CD1c-positive myeloid dendritic cell (primary cell): ENCODE results near the gene KIF25.
"Not testable (repeated sequence)": the region's sequence is repeated elsewhere in the genome, so short reads cannot be mapped to it uniquely, and the experiment has no call there.

Experiments
- DNase-seq: peaks from one replicate; pipeline ENCODE4 v3.0.0-alpha.2; 2016; ENCODE audit errors: extremely low spot score

Gene KIF25

DNA sequence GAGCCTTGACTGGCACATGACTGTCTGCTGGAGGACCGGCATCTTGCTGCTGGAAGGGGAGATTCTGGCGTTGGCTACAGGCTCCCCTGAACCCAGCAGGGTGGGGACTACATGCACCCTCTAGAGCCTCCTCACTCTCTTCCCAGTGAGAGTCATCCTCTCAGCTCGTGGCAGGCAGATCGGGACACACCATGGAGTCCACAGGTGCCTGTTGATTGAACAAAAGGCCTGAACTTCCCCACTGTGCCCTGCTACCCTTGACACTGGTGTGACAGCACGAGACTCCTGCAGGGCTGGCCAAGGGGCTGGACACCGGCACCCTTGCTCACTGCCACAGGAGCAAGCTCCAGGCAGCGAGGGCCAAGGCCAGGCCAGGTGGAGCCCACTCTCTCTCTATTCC, 73.3 kb downstream of the KIF25 start:
- no peak for DNase-seq

DNA sequence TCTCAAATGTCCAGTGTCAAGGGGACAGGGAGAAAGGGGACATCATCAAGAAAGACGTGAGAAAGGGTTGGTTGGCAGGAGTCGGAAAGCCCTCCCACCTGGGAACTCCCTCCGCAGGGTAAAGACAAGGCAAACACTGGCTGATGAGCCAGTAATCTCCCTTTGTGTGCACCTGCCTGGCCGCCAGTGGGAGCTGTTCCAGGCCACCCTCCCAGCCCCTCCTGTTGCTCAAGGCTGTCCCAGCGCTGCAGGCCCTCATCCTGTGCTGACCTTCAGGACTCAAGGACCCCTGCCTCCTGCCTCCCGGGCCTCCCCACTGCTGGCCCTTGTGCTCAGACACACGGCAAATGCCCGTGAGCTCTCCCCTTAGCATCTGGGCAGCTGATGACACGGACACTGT, 74.1 kb downstream of the KIF25 start:
- no peak for DNase-seq

DNA sequence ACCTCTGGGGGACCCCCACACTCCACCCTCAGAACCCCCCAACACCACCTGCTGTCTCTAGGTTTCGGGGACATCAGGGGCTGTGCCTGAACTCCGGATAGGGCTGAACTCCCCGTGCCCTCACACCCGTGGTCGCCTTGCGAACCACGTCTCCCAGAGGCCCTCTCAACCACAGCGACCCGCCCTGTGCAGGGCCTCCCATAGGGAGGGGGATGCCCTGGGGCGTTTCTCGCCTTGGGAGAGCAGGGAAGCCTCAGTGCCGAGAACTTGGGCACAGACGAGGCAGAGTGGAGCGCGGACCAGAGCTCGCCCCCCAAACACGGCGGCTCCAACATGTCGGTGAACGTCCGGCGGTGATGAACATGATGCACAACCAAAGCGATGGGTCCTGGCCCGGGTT, 74.8 kb downstream of the KIF25 start:
- no peak for DNase-seq

DNA sequence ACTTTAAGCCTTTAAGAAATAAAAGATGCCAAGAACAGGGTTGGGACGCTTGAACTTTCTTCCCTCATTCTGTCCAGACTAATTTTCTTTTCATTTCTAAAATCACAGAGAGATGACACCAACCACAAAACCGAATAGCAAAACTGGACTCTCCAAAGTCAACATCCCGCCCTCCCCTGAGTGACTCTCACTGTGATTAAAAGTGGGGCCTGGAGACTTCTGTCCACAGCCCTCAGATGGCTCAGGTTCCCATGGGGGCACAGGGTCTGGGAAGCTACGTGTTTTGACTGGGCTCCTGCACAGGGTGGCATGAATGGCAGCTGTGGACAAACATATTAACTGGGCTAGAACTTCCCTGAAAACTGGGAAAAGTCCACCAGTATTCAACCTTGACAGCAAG, 75.3 kb downstream of the KIF25 start:
- no peak for DNase-seq

DNA sequence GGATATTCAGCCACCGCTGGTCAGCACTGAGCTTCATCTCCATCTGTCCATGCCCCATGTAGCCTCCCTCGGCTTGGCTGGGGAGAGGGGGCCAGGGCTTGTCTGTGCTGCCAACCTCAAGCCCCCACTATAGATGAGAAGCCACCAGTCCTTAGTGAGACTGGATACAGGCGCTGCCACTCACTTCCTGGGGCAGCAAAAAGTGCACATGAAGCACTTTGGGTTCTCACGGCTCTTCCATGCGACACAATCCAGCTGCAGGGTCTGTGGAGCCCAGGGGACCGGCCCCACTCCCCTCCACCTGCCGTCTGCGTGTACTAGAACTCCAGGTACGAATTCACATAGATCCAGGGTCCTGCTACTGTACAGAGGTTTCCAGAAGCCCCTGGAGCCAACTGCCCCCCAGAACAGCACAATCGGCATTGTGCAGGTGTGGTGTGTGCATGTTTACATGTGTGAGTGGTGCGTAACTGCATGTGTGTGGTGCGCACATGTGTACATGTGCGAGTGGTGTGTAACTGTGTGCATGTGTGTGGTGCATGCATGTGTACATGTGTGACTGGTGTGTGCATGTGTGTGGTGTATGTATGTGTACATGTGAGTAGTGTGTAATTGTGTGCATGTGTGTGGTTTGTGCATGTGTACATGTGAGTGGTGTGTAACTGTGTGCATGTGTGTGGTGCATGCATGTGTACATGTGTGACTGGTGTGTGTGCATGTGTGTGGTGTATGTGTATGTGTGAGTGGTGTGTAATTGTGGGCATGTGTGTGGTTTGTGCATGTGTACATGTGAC, 76.7 kb downstream of the KIF25 start:
- DNase-seq, result no peak

DNA sequence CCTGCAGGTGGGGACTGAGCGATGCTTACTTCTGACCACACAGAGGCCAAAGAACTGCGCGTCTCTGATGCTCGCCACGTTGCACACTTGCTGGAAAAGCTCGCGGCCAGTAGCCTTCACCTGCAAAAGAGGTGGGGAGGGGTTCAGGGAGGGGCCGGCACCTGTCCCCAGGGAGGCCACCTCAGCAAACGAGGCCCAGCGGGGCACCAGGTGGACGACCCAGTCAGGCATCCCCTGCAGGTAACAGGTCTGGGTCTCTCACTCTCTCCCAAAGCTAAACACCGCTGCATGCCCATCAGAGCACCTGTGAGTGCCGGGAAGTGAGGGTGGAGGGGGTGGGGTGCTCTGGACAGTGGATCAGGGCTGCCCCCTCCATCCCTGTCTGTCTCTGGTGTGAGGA, 77.7 kb downstream of the KIF25 start:
- DNase-seq, result no peak

DNA sequence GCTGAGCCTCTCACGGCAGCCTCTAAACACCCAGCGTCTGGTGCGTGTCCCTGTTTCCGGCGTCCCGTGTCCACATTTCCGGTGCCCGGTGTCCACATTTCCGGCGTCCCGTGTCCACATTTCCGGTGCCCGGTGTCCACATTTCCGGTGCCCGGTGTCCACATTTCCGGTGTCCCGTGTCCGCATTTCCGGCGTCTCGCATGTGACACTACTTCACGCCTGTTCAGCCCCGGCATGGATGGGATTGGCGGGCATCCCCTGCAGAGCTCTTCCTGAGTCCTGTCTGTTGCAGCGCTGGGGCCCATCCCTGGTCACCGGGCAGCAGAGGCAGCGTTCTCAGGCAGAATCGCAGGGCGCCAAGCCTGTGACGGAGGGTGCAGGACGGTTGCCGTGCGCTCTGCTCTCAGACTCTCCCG, 78.3 kb downstream of the KIF25 start:
- DNase-seq, result no peak

DNA sequence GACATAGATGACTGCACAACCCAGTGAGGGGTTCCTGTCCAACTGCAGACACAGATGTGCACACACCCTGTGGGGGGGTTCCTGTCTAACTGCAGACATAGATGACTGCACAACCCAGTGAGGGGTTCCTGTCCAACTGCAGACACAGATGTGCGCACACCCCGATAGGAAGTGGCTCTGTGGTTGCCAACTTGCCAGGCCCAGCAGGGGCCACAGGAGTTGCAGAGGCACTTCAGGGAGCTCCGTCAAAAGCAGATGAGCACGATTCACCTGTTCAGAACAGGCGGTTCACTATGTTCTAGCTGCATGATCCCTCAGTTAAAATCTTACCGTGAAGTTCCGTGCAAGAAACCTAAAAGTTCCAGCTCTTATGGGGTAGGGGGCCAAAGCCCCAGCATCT, 79.9 kb downstream of the KIF25 start:
- not testable (repeated sequence) for DNase-seq

DNA sequence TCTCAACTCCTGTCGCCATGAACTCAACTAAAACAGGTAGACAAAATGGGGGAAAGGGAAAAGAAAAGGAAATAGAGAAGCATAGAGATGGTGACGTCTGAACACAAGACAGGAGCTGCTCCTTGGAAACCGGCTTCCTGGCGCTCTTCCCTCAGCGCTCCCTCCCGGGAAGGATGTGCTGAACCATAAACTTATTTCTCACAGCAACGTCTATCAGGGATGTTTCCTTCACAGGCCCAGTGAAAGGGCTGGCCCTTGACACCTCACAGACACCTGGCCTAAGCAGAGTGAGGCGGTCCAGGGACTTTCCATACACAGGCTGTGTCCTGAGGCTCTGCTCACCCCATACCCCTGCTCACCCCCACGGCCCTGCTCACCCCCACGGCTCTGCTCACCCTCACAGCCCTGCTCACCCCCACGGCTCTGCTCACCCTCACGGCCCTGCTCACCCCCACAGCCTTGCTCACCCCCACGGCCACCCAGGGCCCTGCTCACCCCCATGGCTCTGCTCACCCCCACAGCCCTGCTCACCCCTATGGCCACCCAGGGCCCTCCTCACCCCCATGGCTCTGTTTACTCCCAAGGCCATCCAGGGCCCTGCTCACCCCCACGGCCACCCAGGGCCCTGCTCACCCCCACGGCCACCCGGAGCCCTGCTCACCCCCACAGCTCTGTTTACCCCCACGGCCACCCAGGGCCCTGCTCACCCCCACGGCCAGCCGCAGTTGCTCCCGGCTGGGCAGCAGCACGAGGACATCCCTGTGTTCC, 80.9 kb downstream of the KIF25 start:
- DNase-seq, result no peak

DNA sequence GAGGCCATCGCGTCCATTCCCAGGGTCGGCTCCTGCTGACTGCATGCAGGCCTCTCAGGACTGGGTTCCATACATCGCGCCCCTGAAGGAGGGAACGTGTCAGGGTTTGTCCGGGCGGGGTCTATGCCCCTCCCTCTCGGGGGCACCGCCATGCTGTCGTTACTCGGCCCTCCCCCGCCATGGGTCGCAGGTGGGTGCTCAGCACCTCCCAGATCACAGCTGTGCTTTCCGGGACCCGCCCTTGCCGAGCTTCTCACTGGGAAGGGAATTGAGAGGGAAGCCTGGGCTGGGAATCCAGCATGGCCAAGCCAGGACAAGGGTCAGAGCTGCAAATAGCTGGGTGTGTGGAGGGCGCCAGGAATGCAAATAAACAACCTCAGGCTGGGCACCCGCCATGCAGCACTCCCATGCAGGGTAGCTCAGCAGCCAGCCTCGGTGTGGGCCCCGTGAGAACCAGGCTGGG, 81.5 kb downstream of the KIF25 start, which contains the start of gene FRMD1:
TSS of gene FRMD1 (minus strand) at position 270 of the 463 bp plus-strand sequence. CDS start at position 152, 118 bp downstream.
- DNase-seq, result no peak

DNA sequence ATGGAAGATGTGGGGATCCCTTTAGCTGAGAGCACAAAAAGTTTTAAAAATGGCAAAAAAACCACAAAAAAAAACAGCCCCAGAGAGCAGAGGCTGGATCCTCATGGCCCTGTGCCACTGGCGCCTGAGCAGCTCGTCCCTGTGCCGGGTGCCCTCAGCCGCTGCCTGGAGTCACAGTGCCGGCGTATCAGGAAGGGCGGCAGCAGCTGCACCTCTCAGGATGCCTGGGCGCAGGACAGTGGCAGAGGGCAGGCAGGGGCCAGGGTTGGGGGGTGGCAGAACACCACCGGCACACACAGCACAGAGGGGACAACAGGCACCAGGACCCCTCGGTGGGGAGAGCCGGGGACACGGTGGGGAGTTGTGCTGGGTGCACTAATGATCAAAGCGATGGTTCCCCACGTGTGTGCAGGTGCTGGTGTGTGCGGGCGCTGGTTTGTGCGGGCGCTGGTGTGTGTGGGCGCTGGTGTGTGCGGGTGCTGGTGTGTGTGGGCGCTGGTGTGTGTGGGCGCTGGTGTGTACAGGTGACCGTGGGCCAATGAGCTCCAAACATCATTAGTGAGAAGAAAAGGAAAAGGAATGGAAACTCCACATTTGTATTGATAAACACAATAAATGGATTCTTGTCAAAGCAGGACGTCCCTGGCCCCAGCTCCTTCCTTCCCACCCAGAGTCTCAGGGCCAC, 83.1 kb downstream of the KIF25 start:
- DNase-seq, result no peak

DNA sequence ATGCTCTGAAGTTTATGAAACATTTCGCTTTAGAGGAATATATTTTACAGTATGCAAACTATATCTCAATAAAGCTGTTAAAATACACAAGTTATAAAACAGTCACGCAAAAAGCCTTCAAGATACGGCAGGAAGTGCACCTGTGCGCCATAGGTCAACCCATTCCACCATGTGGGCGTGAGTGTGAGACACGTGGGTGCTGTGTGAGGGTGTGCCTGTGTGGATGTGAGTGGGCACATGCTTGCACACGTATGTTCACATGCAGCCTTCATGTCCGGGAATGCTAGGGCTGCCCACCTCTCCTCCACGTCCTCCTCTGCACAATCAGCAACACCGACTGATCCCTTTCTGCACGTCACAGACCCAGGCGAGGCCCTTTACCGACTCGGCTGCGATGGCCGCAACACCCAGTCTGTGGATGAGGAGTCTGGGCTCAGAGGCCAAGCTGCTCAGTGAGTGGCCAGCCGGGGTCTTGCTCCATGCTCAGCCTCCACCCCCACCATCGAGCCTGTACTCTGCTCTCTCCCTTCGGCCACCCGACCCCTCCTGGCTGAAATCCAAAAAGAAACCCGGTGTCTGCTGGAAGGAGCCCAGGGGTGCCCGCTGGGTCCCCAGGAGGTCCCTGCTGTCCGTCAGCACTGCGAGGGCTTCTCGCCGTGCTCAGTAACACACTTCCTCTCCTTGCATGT, 84.5 kb downstream of the KIF25 start:
- DNase-seq, result no peak

DNA sequence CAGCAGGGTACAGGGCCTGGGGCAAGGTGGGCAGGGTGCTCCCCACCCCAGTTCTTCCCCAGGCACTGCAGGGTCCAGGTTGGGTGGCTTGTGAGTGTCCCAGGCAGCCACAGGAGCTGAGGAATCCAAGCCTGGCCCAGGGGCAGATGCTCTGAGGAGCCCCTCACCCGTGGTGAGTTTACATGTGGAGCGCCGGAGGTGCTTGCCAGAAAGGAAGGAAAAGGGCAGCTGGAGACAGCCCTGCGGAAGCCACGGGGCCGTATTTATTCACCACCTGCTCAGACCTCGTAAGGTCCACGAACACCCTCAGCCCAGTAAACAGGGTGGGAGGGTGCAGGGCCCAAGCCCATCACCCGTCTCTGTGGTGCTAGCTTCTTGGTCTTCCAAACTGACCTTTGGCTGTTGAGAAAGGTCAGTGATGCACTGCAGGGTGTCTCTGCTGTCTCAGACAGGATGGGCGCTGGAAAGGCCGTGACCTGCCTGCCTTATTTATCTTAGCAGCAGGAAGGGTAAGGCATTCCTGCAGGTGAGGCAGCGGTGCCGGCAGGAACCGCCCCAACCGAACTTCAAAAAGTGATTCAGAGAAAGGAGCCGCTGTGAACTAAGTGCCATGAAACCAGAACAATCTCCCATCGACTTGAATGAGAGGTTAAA, 85.5 kb downstream of the KIF25 start:
- no peak for DNase-seq

DNA sequence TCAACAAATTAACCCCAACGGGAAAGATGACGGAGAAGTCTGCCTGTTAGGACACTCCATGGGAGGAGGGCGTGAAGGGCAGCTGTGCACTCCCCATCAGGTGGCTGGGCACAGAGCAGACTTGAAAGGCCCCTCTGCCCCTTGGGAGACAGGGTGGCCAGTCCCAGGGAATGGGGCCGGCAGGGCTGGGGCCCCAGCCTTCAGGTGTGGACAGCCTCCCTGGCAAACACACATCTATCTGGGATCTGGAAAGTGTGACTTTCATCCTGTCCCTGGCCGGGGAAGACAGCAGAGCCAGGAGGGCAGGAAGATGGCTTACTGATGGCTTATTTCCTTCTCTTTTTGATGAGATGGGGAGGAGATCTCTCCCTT, 86.0 kb downstream of the KIF25 start:
- no peak for DNase-seq

DNA sequence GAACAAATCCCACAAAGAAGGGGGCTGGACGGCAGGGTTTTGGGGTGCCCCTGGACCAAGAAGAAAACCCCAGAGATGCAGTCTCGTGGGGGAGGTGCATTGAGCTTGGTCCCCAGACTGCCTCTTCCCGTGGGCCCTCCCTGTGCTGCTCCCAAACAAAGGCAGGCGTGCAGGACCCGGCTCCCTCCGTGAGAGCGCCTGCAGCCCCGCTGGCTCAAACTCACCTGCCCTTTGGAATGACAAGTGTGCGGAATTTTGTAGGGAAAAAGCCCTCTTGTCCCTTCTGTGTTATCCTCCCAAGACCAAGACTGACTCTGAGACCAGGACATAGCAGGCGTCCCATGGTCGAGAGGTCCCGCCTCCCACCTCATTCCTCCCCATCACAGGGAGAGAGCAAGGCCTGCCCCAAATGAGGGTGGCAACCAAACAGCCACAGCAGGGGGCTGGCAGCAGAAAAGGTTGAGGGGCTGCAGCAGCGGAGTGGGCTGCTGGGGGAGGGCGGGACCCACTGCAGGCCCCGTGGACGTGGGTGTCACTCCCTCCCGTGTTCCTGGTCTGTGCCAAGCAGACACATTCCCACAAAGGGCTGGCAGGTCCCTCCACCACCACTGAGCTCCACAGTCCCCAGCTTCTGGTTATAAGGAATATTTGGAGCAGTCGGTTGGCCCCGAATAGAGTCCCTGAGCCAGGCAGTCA, 87.1 kb downstream of the KIF25 start:
- DNase-seq, result no peak

DNA sequence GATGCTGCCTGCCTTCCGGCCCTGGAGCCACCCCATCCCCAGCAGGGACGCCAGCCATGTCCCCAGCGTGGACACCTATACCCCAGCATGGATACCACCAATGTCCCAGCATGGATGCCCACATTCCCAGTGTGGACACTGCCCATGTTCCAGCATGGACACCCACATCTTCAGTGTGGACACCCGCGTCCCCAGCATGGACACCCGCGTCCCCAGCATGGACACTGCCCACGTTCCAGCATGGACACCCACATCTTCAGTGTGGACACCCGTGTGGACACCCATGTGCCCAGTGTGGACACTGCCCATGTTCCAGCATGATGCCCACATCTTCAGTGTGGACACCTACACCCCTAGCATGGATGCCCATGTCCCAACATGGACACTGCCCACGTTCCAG, 88.6 kb downstream of the KIF25 start:
- DNase-seq, result no peak

DNA sequence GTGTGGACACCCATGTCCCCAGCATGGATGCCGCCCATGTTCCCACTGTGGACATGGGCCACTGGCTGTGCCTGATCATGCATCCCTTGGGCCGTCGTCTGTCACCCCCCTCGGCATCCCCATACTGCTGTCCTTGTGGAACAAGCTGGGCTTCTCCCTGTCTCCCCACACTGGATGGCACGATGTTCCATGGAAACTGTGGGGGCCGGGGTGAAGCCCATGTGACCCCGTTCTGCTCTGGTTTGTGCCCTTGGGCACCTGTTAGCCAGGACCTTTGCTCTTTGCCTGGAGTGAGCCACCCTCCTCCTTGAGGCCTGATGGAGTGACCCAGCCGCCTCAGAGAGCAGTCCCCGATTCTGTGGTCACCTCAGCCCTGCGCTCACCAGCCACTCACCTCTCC, 89.1 kb downstream of the KIF25 start:
- no peak for DNase-seq

DNA sequence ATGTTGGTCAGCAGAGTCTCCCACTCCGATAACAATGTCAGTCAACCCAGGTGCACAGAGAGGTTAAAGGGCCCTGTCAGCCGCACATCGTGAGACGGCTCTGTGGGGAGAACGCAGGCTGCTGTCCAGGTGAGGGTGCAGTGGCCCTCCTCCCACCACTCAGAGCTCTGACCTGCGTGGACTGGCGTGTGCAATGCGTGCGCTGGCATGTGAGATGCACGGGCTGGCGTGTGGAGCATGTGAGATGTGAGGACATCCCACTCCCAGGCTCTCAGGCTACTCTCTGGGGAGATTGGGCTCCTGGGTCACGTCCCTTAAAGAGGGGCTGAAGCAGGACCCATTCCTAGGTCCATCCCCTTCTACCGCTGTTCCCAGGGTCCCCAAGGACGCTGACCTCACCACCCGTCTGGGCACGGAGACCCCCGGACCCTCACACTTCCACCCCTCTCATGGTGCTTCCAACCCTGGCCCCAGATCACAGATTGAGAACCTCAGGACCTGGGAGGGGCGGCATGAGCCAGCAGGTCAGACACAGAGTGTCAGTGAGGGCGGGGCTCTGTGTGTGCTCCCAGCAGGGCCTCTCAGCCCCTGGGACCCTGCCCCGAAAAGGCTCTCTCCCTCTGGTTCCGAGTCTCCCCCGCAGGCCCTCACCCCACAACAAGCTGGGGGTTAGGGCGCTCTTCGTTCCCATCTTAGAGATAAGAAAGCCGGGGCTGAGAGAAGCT, 90.1 kb downstream of the KIF25 start:
- no peak for DNase-seq

DNA sequence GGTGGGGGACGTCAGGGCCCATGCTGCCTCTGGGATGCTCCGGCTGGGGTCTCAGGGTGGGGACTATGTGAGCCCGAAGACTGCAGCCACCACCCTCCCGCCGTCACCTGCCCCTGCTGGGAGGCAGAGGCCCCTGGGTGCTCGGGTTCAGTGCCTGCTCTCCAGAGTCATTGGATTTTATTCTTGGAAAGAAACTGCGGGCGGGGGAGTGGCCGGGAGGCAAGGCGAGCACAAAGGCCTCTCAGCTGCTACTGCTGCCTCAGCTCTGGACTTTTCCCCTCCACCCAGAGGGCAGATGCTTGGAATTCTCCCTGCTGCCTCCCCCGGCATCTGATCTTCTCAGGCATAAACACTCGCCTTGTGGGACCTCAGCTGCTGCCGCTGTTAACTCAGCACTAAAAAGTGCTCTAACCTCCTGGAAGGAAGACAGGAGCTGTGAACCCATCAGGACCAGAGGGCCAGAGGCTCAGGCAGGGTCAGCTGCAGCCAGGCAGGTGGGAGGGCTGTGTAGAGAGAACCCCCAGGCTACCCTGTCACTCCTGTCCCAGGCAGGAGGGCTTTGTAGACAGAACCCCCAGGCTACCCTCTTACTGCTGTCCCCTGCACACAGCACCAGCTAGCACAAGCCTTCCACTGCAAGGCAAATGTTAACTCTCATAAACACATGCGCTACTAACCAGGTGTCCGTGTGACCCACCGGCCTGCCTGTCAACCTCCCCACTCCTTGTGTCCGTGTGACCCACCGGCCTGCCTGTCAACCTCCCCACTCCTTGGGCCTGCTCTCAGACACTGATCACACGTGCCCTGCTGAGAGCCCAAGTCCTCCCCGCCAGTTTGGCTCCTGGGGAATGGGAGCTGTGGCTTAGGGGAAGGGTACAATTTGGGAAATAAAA, 90.9 kb downstream of the KIF25 start:
- no peak for DNase-seq
